NCI-H524 treated with DMSO at 0.1 percent for 48 hours (cell line): ENCODE data around the gene LIN52.

Experiments used
- DNase-seq: peaks from one replicate; lab custom pipeline; 2025; lab: John Stamatoyannopoulos, UW

Gene LIN52

GRCh38 chr14:74194506-74195274, 109.9 kb downstream of the LIN52 start:
- no peak for DNase-seq

GRCh38 chr14:74195623-74196022, 110.9 kb downstream of the LIN52 start:
- peak; percentile 76 for DNase-seq

- DNase-seq = no peak
These were observed 113.9 kb downstream of the LIN52 start for GRCh38 chr14:74198441-74199234.

GRCh38 chr14:74202113-74202512, 117.4 kb downstream of the LIN52 start:
- no peak for DNase-seq

DNA sequence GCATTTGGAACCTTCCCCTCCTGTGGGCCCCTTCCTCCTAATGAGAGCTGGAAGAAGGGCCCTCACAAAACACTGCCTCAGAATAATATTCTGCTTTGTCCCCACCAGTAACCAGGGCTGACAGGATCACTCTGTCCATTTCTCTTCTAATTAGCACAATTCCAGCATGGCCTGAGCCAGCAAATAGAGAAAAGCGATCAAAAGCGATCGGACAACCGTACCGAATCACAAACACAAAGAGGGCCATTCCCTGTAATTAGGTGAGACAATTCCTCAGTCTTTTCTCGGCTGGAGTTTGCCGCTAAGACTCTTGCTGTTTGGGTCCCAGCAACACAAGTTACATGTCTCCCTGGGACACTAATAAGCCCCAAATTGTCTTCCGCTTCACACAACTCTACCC, 118.9 kb downstream of the LIN52 start:
- DNase-seq = no peak

- DNase-seq = no peak
These were observed 119.7 kb downstream of the LIN52 start for GRCh38 chr14:74204491-74204890.

DNA sequence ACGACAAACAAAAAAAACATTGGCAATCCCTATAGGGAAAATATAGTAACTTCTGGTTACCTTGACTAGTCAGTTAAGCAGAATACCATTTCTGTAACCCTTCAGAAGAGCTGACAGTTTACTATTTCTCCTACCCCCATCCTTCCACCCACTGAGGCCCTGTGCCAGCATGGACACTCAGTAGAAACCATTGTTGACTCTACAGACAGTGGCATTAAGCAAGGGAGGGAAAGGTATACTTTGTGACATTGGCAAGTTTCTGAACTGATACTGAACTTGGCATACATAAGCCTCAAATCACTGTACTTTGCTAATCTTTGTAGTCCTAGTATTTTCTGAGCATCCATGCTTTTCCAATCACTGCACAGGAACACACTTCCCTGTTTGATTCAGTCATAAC, 121.1 kb downstream of the LIN52 start:
- no peak for DNase-seq

- DNase-seq = no peak
These were observed 123.2 kb downstream of the LIN52 start for GRCh38 chr14:74207943-74208342.

- no peak for DNase-seq
These were observed 123.9 kb downstream of the LIN52 start for GRCh38 chr14:74208642-74209041.

DNA sequence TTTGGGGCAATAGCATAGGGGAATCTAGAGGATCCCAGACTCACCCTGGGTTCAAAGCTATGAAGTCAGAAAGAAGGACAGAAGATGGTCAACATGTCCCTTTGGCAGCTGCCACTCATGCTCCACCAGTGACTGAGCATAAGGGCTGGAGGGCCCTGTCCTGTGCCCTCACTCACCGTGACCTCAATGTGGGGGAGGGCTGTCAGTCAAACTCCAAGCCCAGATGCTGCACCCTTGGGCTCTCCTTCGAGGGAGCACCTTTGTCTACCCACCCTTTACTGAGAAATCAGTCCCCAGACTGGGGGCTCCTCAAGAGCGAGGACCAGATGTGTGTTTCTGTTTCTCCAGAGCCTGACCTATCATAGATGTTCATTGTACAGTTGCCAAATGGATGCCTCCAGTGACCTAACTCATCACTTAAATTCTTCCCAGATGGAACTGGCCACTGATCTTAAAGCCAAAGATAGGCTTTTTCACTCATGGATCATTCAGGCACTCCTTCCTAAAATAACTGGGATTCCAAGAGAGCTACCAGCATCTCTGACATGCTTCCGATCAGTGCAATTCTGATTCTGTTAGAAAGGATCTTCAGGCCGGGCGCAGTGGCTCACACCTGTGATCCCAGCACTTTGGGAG, 127.3 kb downstream of the LIN52 start:
- no peak for DNase-seq

DNA sequence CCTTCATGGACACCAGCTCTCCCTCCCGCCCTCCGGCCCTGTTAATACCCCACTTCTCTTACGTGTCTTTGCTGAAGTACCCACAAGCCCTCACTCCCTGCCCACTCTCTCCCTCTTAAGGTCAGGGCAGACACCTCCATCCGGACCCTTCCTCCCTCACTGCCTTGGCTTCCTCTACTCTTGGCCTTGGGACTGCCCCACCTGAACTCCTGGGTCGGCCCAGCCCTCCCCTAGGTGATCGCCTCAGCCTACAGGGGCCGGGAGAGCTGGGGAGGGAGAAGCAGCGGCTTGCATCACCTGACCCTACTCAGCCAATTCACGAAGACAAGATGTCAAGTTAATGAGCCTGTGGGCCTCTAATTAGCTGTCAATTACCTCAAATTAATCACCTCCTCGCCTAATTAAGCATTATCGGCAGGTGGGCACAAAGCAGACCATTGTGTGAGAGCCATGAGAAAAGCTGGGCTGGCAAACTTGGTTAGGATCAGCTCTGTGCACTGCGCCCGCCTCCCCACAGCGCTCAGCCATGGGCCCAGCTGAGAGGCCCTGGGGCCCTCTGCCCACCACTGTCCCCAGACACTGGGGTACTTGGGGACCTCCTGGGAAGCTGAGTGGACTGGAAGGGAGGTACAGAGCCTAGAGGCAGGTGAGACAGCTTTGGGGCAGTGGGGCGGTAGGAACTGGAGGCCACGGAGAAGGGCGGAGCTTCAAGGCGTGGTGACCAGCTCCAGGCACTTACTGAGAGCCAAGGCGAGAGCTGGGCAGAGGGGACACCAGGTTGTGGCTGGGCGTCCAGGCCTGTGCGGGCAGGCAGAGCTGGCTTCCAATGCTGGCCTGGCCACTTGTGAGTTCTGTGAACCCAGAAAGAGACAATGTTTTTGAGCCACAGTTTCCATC, 129.4 kb downstream of the LIN52 start:
- DNase-seq = no peak

- DNase-seq = no peak
These were observed 131.9 kb downstream of the LIN52 start for GRCh38 chr14:74216671-74217070.

DNA sequence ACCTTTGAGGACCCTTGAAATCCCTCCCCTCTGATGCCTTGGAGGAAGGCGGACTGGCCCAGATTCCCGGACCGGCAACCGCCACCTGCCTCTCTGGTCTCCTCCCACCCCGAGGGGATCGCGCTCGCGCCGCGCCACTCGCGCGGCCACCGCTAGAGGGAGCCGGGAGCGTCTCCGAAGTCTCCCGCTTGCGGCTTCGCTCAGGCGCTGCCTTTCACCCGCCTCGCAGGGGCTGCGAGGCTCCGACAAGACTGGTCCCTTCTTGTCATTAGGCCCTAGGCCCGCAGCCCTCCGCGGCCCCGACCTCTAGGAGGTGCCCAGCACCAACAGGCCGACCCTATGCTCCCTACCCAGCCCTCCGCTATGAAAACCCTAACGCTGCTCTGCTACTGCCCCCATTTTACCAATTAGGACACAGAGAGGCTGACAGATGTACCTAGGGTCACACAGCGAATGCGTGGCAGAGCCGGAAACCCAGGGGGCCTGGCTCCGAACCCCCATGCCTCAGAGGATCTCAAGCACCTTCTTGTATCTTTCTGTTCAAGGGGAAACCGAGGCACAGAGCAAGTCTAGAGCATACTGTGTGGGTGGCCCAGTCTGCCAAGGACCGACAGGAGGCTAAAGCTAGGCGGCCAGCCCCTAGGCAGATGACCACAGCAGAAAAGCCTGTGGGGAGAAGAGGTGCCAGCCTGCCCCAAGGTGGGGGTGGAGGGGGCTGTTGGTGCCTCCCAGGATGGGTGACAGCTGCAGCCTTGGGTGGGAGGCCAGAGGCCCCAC, 133.1 kb downstream of the LIN52 start:
- peak; percentile 51 for DNase-seq

- DNase-seq = no peak
These were observed 133.7 kb downstream of the LIN52 start for GRCh38 chr14:74218462-74218861.

- DNase-seq = peak; percentile 73
These were observed 134.8 kb downstream of the LIN52 start for GRCh38 chr14:74219277-74220205.

DNA sequence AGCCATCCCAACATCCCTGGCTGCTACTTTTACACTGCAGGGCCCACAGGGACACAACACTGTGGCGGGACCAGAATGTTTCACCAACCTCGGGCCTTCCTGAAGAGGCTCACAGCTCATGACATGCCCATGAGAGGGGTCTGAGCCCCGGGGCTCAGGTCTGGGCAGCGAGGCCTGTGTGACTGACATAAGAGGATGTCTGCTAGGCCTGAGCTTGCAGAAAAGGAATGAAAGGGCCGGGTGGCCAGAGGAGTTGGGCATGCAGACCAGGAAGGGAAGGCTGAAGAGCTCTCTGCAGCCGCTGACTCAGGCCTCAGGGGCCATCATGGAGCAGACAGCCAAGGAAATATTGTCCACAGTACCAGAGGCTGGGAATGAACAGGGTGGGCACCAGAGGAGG, 136.2 kb downstream of the LIN52 start:
- no peak for DNase-seq

- DNase-seq = peak; percentile 39
These were observed 137.0 kb downstream of the LIN52 start for GRCh38 chr14:74221741-74222140.

DNA sequence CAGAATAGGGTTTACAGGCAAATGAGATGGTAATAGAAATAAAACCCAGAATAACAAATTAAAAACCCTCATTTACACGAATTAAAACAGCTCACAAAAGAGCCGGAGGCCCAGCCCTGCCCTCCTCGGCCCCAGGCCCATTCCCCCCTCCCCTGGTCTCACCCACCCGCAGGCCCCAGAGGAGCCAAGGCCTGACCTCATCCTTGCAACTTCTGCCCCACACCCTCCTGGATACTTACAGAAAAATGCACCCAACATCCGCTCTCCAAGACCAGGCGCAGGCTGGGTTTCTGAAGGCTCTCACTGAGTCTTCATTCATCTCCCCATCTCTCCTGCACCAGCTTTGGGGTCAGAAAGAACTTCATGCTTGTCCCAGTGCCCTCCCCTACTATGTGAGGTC, 138.3 kb downstream of the LIN52 start:
- no peak for DNase-seq

DNA sequence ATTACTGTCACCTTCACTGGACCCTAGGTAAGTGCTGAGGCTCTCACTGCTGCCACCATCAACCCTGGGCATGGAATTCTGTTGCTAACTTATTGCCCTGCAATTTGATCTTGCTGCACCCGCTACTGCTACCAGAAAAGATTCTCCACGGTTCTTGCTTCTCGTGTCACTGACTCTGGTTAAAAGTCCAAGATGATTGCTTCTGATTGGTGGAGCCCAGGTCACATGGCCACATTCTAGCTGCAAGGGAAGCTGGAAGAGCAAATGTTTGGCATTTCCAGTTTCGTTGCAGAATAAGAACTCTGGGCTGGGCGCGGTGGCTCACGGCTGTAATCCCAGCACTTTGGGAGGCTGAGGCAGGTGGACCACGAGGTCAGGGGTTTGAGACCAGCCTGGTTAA, 147.0 kb downstream of the LIN52 start:
- no peak for DNase-seq

GRCh38 chr14:74235017-74235416, 150.3 kb downstream of the LIN52 start:
- DNase-seq = no peak
